K562 (cell line): Measurements from ENCODE around the gene BCAS3.

Source experiments
- CREB1 ChIP-seq, 2 experiments: sonication (generic) in 1 of 2; formaldehyde crosslinking in 1 of 2; IDR thresholded peaks; 2 replicates each; pipeline versions ENCODE4 v1.6.1 to v1.8.0; 2012 to 2022; ENCODE audit warnings: inconsistent platforms in 1 of 2, mild to moderate bottlenecking in 1 of 2, missing genetic modification reagents in 1 of 2, moderate library complexity in 1 of 2
- LARP7 ChIP-seq: fragments of 450-650 bp; IDR thresholded peaks from 2 replicates; pipeline ENCODE4 v1.6.1; 2016
- POLR2A ChIP-seq: fragments of 450-650 bp; conservative IDR thresholded peaks from 2 replicates; pipeline ENCODE4 v1.6.1; 2016
- ZC3H4 ChIP-seq: sonication (generic); formaldehyde crosslinking; IDR thresholded peaks from 2 replicates; pipeline ENCODE4 v1.9.0; 2021; ENCODE audit warnings: missing genetic modification reagents, borderline replicate concordance
- ZNF274 ChIP-seq: IDR thresholded peaks from 2 replicates; pipeline ENCODE4 v1.6.1; 2011; ENCODE audit warnings: low read depth, mild to moderate bottlenecking, low read length, moderate library complexity, borderline replicate concordance
- TF ChIP-seq, protein P1 (sequence below), 3 experiments: IDR thresholded peaks in 2 of 3; conservative IDR thresholded peaks in 1 of 3; 2 replicates each; pipeline ENCODE4 v1.5.1; 2011 to 2012; ENCODE audit warnings: low read length in 3 of 3, mild to moderate bottlenecking in 3 of 3, control low read depth in 2 of 3, improper control_type of control experiment in 1 of 3, inconsistent platforms in 1 of 3, low read depth in 1 of 3, mixed read lengths in 1 of 3, moderate library complexity in 1 of 3; ENCODE audit not compliant: insufficient read depth in 2 of 3
- TF ChIP-seq, protein P2 (sequence below): sonication (generic); formaldehyde crosslinking; IDR thresholded peaks from 2 replicates; pipeline ENCODE4 v1.8.0; 2023; ENCODE audit warnings: missing genetic modification reagents, mild to moderate bottlenecking, borderline replicate concordance
- TF ChIP-seq, protein P3 (sequence below), 2 experiments: fragments of 450-650 bp; IDR thresholded peaks; 2 replicates each; pipeline ENCODE4 v1.6.1; 2016

DNA sequence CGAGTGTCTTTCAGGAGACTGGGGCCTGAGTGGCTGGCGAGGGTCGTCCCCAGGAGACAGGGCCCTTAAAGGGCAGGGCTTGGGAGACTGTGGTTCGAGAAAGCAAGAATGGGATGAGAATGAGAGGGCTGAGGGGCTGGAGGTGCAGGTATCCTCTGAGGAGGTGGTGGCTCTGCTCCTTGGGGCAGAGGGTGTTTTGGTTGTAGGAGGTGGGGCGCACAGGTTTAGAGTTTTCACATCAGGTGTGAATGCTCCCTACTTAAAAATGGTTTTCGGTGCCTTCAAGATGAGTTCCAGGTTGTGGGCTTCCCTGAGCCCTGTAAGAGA lies 430 bp downstream of the BCAS3 start:
- TF ChIP-seq, protein P1, sequence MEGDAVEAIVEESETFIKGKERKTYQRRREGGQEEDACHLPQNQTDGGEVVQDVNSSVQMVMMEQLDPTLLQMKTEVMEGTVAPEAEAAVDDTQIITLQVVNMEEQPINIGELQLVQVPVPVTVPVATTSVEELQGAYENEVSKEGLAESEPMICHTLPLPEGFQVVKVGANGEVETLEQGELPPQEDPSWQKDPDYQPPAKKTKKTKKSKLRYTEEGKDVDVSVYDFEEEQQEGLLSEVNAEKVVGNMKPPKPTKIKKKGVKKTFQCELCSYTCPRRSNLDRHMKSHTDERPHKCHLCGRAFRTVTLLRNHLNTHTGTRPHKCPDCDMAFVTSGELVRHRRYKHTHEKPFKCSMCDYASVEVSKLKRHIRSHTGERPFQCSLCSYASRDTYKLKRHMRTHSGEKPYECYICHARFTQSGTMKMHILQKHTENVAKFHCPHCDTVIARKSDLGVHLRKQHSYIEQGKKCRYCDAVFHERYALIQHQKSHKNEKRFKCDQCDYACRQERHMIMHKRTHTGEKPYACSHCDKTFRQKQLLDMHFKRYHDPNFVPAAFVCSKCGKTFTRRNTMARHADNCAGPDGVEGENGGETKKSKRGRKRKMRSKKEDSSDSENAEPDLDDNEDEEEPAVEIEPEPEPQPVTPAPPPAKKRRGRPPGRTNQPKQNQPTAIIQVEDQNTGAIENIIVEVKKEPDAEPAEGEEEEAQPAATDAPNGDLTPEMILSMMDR (IDR thresholded peaks at IDR 0.05 in 2 of 3, conservative IDR thresholded peaks at IDR 0.05 in 1 of 3; ENCODE audit: insufficient read depth in 2 of 3, low read depth in 1 of 3, low read length in 3 of 3), result no peak
- TF ChIP-seq, protein P2, sequence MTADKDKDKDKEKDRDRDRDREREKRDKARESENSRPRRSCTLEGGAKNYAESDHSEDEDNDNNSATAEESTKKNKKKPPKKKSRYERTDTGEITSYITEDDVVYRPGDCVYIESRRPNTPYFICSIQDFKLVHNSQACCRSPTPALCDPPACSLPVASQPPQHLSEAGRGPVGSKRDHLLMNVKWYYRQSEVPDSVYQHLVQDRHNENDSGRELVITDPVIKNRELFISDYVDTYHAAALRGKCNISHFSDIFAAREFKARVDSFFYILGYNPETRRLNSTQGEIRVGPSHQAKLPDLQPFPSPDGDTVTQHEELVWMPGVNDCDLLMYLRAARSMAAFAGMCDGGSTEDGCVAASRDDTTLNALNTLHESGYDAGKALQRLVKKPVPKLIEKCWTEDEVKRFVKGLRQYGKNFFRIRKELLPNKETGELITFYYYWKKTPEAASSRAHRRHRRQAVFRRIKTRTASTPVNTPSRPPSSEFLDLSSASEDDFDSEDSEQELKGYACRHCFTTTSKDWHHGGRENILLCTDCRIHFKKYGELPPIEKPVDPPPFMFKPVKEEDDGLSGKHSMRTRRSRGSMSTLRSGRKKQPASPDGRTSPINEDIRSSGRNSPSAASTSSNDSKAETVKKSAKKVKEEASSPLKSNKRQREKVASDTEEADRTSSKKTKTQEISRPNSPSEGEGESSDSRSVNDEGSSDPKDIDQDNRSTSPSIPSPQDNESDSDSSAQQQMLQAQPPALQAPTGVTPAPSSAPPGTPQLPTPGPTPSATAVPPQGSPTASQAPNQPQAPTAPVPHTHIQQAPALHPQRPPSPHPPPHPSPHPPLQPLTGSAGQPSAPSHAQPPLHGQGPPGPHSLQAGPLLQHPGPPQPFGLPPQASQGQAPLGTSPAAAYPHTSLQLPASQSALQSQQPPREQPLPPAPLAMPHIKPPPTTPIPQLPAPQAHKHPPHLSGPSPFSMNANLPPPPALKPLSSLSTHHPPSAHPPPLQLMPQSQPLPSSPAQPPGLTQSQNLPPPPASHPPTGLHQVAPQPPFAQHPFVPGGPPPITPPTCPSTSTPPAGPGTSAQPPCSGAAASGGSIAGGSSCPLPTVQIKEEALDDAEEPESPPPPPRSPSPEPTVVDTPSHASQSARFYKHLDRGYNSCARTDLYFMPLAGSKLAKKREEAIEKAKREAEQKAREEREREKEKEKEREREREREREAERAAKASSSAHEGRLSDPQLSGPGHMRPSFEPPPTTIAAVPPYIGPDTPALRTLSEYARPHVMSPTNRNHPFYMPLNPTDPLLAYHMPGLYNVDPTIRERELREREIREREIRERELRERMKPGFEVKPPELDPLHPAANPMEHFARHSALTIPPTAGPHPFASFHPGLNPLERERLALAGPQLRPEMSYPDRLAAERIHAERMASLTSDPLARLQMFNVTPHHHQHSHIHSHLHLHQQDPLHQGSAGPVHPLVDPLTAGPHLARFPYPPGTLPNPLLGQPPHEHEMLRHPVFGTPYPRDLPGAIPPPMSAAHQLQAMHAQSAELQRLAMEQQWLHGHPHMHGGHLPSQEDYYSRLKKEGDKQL (CRISPR knock-in tag), result no peak
- TF ChIP-seq LARP7, result no peak
- no peak for TF ChIP-seq POLR2A
- no peak for TF ChIP-seq ZC3H4
- TF ChIP-seq, protein P3, sequence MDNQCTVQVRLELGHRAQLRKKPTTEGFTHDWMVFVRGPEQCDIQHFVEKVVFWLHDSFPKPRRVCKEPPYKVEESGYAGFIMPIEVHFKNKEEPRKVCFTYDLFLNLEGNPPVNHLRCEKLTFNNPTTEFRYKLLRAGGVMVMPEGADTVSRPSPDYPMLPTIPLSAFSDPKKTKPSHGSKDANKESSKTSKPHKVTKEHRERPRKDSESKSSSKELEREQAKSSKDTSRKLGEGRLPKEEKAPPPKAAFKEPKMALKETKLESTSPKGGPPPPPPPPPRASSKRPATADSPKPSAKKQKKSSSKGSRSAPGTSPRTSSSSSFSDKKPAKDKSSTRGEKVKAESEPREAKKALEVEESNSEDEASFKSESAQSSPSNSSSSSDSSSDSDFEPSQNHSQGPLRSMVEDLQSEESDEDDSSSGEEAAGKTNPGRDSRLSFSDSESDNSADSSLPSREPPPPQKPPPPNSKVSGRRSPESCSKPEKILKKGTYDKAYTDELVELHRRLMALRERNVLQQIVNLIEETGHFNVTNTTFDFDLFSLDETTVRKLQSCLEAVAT (IDR thresholded peaks at IDR 0.05), result no peak
- TF ChIP-seq CREB1 (IDR thresholded peaks at IDR 0.05), result no peak
- TF ChIP-seq CREB1 (CRISPR knock-in tag; IDR thresholded peaks at IDR 0.05), result no peak
- no peak for TF ChIP-seq ZNF274
